Activated naive CD8-positive, alpha-beta T cell treated with anti-CD3 and anti-CD28 coated beads, Interleukin-2, amount 50 U/mL, for 24 hours (primary cell): ENCODE results near the gene GLT8D2.

Experiments
- ATAC-seq: fragments of 150-1000 bp; cut with Tn5 transposase; one replicate; pipeline ENCODE4 v1.10.0; 2021
- DNase-seq: peaks from one replicate; pipeline ENCODE4 v3.0.0; 2021
- H3K27ac Mint-ChIP-seq: one replicate; pipeline ENCODE4 v1.8.0; 2021; ENCODE audit warnings: mild to moderate bottlenecking, mixed read lengths
- H3K27me3 Mint-ChIP-seq: one replicate; pipeline ENCODE4 v1.8.0; 2021; ENCODE audit warnings: mixed read lengths
- H3K36me3 Mint-ChIP-seq: one replicate; pipeline ENCODE4 v1.8.0; 2021; ENCODE audit warnings: low read depth, mixed read lengths
- H3K4me1 Mint-ChIP-seq: one replicate; pipeline ENCODE4 v1.8.0; 2021; ENCODE audit warnings: mixed read lengths
- H3K4me3 Mint-ChIP-seq: one replicate; pipeline ENCODE4 v1.8.0; 2021; ENCODE audit warnings: mild to moderate bottlenecking, moderate library complexity, mixed read lengths
- H3K9me3 Mint-ChIP-seq: one replicate; pipeline ENCODE4 v1.8.0; 2021; ENCODE audit warnings: mixed read lengths

GLT8D2 gene, protein sequence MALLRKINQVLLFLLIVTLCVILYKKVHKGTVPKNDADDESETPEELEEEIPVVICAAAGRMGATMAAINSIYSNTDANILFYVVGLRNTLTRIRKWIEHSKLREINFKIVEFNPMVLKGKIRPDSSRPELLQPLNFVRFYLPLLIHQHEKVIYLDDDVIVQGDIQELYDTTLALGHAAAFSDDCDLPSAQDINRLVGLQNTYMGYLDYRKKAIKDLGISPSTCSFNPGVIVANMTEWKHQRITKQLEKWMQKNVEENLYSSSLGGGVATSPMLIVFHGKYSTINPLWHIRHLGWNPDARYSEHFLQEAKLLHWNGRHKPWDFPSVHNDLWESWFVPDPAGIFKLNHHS

DNA sequence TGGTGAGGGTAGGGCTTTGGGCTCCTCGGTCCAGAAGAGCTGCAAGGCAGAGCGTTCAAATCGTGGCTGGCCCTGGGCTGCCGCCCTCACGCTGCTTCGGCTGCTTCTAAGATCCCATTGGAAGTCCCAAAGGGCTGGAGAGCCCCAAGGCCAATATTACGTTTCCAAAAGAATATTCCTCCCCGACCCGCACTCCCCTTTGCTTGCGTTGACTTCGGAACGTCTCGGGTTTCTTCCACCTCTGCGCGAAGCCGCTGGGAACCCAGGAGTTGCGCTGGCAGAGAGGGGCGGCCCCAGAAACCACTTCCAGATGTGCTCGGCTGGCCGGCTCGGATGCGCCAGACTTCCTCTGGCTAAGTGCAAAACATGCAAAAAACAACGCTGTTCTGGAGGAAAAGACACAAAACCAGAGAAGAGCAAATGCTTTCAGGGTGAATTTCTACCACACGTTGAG, at the start of gene GLT8D2:
GLT8D2 (minus strand) TSS at position 285 of the 454 bp plus-strand sequence. CDS start 30,539 bp downstream, outside the sequence.
- Mint-ChIP-seq H3K27me3 (peaks cover 48% of the 10 kb centered on the region), H3K36me3 (no peaks in the 10 kb centered on the region), H3K27ac (no peak within 1 kb of the TSS), H3K9me3 (no peaks in the 10 kb centered on the region), H3K4me3 (peak within 1 kb of the TSS; percentile 55), H3K4me1 (peaks cover 8% of the 10 kb centered on the region)
- DNase-seq, result peak; percentile 9
- ATAC-seq, result peak; percentile 46

DNA sequence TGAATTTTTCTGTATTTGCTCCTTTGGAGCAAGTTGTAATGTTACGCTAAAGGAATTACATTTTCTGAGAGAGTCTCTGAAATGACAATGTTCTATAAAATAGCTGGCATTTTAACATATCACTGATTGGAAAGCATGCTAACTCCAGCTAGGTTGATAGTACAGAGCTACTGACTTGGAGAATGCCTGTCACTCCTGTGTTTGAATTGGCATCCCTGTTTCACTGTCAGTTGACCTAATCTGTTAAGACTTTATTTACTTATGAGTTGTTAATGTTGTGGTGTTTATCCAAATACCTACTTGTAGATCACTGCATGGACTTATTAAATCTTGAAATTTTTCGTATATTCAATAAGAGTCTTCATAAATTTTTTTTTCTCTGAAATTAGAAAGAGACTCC, 48.0 kb upstream of the GLT8D2 start:
- no peak for DNase-seq
- no peaks in the 10 kb centered on the region for H3K27me3 Mint-ChIP-seq
- H3K27ac Mint-ChIP-seq, result no peak overlapping the region
- ATAC-seq, result no peak
- no peak overlapping the region for H3K4me3 Mint-ChIP-seq
- H3K36me3 Mint-ChIP-seq, result peaks cover 18% of the 10 kb centered on the region
- H3K4me1 Mint-ChIP-seq, result no peaks in the 10 kb centered on the region
- H3K9me3 Mint-ChIP-seq, result no peaks in the 10 kb centered on the region

DNA sequence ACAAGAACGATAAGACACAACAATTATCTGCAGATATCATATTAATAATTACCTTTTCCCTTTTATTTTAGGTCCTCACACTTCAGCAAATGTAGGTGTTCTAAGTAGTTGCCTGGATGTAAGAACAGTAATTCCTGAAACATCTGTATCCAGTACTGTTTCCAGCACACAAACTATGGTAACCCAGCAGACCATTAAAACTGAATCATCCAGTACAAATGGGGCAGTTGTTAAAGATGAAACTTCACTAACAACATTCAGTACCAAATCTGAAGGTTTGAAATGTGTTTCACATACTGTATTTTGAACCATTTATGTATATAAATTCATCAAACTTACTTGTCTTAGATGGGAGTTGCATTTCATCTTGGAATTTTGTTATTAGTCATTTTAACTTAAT, 45.3 kb upstream of the GLT8D2 start:
- Mint-ChIP-seq H3K36me3 (peaks cover 15% of the 10 kb centered on the region), H3K4me3 (no peak overlapping the region), H3K27ac (no peak overlapping the region), H3K27me3 (no peaks in the 10 kb centered on the region), H3K9me3 (no peaks in the 10 kb centered on the region), H3K4me1 (no peaks in the 10 kb centered on the region)
- DNase-seq (no peak), ATAC-seq (no peak)

DNA sequence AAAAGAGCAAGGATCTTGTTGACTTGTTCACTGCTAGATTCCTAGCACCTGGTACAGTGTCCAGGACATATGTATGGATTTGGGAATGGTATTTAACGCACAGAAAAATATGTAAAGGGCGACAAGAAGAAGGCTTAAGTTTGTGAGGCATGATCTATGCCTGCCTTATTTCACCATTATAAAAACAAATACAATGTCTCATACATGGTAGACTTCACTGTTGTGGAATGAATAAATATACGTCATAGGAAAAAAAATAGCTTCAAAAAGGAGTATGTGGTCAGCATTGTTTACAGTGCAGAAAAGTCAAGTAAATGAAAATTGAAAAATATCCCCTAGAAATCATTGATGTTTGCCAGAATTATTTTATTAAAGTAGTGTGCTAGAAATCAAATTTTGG, 44.3 kb upstream of the GLT8D2 start:
- H3K4me3 Mint-ChIP-seq, result no peak overlapping the region
- no peak for DNase-seq
- no peak overlapping the region for H3K27ac Mint-ChIP-seq
- H3K27me3 Mint-ChIP-seq, result no peaks in the 10 kb centered on the region
- no peaks in the 10 kb centered on the region for H3K4me1 Mint-ChIP-seq
- no peak for ATAC-seq
- H3K36me3 Mint-ChIP-seq, result peaks cover 20% of the 10 kb centered on the region
- no peaks in the 10 kb centered on the region for H3K9me3 Mint-ChIP-seq

DNA sequence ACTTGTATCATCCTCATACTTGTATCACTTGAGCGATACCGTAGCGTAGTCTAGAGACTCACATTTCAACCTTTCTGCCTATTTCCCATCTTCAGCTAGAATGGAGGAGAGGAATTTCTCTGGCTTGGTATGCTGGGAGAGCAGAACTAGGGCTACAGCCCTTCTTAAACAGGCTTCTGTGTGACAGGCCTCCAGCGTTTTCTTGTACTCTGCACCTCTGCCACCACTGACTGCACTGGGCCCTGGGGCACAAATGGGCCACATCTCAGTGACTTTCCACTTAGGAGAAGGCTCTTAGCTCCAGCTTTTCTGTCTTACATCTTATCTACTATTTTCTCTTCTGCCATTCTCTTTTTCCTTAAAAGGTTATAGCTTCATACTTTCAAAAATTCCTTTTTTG, 41.1 kb upstream of the GLT8D2 start:
- Mint-ChIP-seq H3K4me3 (no peak overlapping the region), H3K27ac (no peak overlapping the region), H3K36me3 (peaks cover 14% of the 10 kb centered on the region), H3K27me3 (no peaks in the 10 kb centered on the region), H3K9me3 (no peaks in the 10 kb centered on the region), H3K4me1 (no peaks in the 10 kb centered on the region)
- DNase-seq (no peak), ATAC-seq (no peak)

DNA sequence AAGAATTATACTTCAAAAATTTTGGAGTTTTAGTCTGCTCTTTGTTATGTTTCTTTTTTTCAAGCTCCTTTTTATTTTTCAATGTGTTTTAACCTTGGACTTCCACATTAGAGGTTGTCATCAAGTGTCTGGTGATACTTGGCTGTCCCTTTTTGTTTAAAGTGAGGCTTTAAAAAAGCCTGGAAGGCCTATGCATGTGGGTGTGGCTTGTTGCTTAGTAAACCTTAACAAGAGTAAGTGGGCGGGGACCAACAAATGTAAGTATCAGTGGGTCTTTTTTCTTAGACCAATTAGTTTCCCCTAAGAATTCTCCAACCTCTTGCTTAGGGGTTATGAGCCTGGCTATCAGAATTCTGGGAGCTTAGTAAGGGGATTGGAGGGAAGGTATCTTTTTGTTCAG, 40.7 kb upstream of the GLT8D2 start:
- no peaks in the 10 kb centered on the region for H3K9me3 Mint-ChIP-seq
- no peaks in the 10 kb centered on the region for H3K27me3 Mint-ChIP-seq
- ATAC-seq (no peak), DNase-seq (no peak)
- no peak overlapping the region for H3K27ac Mint-ChIP-seq
- H3K36me3 Mint-ChIP-seq, result peaks cover 14% of the 10 kb centered on the region
- H3K4me1 Mint-ChIP-seq, result no peaks in the 10 kb centered on the region
- H3K4me3 Mint-ChIP-seq, result no peak overlapping the region

DNA sequence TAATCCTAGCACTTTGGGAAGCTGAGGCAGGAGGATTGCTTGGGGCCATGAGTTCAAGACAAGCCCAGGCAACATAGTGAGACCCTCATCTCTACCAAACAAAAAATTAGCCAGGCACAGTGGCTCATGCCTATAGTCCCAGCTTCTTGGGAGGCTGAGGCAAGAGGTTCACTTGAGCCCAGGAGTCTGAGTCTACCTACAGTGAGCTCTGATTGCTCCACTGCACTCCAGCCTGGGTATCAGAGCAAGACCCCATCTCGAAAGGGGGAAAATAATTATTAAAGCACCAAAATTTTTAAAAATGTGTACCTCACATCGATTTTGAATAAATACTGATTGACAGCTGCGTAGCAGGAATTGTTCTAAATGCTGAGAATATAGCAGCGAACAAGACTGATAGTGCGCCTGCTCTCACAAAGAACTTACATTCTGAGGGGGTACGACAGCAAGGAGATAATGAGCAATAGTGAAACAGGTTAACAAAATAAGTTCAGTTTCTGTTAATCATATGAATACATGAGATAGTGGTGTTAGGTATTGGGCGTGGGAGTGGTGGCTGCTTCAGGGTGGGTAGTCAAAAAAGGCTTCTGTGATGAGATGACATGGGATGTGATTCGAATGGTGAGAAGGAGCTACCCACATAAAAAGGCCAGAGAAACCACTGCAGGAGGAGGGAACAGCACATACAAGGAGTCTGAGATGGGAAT, 33.9 kb upstream of the GLT8D2 start:
- peak; percentile 33 for DNase-seq
- Mint-ChIP-seq H3K4me1 (peaks cover 20% of the 10 kb centered on the region), H3K9me3 (no peaks in the 10 kb centered on the region), H3K36me3 (peaks cover 29% of the 10 kb centered on the region), H3K27me3 (no peaks in the 10 kb centered on the region), H3K4me3 (no peak overlapping the region), H3K27ac (peak overlapping the region; percentile 8)
- ATAC-seq, result peak; percentile 94

DNA sequence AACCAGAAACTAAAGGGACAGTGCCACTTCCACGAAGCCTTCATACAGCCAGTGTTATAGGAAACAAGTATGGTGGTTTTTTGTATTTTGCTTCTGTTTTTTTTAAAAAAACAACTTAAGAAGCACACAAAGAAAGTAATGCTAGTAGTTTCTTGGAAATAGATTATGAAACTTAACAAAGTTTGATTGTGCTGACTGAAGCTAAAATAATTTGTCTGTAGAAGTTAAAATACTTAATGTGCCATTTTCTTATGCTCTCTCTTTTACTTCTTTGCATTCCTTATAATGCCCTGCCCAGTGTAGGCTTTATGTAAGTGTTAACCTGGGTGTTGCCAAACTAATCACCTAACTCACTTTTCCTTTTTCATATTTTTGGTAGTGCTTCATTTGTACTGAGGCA, 30.8 kb upstream of the GLT8D2 start:
- peaks cover 28% of the 10 kb centered on the region for H3K36me3 Mint-ChIP-seq
- no peak overlapping the region for H3K27ac Mint-ChIP-seq
- H3K4me1 Mint-ChIP-seq, result peaks cover 20% of the 10 kb centered on the region
- H3K9me3 Mint-ChIP-seq, result no peaks in the 10 kb centered on the region
- H3K4me3 Mint-ChIP-seq, result no peak overlapping the region
- H3K27me3 Mint-ChIP-seq, result no peaks in the 10 kb centered on the region
- ATAC-seq (no peak), DNase-seq (no peak)

DNA sequence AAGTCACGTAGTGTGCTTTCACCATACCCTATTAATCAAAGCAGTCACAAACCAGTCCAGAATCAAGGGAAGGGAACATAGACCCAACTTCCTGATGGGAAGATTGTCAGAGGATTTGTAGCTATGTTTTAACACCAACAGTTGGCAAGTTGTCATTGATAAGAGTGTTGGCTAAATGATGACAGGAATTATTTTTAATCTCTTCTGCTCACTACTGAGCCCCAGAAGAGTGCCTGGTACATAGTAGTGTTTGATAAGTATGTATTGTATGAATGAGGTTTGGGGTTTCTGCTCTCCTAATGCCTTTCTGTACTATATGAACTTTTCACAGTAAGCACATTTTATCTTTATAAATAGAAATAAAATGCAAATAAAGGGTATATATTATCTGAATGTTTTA, 29.0 kb upstream of the GLT8D2 start:
- Mint-ChIP-seq H3K9me3 (no peaks in the 10 kb centered on the region), H3K4me3 (no peak overlapping the region), H3K4me1 (peaks cover 11% of the 10 kb centered on the region), H3K36me3 (peaks cover 18% of the 10 kb centered on the region), H3K27ac (no peak overlapping the region), H3K27me3 (no peaks in the 10 kb centered on the region)
- DNase-seq, result no peak
- no peak for ATAC-seq

DNA sequence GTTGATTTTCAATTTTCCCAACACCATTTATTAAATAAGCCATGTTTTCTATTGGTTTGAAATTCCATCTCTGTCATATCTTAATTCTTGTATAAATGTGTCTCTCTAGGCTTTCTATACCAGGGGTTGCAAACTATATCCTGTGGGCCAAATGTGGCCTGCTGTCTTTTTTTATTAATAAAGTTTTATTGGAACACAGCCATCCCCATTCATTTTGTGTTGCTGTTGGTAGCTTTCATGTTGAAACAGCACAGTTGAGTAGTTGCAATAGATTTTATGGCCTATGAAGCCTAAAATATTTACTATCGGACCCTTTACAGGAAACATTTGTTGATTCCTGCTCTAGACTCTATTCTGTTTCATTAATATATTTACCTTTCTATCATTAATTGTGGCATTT, 23.7 kb upstream of the GLT8D2 start:
- ATAC-seq, result no peak
- Mint-ChIP-seq H3K9me3 (no peaks in the 10 kb centered on the region), H3K4me1 (no peaks in the 10 kb centered on the region), H3K36me3 (peaks cover 15% of the 10 kb centered on the region), H3K27ac (no peak overlapping the region), H3K4me3 (no peak overlapping the region), H3K27me3 (no peaks in the 10 kb centered on the region)
- DNase-seq, result no peak

DNA sequence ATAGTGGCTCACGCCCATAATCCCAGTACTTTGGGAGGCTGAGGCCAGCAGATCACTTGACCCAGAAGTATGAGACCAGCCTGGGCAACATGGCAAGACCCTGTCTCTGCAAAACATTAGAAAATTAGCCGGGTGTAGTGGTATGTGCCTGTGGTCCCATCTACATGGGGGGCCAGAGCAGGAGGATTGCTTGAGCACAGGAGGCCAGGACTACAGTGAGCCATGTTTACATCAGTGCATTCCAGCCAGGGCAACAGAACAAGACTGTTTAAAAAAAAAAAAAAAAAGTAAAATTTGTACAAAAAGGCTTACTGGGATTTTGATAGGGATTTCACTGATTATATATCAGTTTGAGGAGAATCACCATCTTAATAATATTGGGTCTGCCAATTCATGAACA, 22.1 kb upstream of the GLT8D2 start:
- Mint-ChIP-seq H3K9me3 (no peaks in the 10 kb centered on the region), H3K27ac (no peak overlapping the region), H3K4me1 (peaks cover 4% of the 10 kb centered on the region), H3K36me3 (peaks cover 17% of the 10 kb centered on the region), H3K27me3 (no peaks in the 10 kb centered on the region), H3K4me3 (no peak overlapping the region)
- ATAC-seq, result no peak
- no peak for DNase-seq

DNA sequence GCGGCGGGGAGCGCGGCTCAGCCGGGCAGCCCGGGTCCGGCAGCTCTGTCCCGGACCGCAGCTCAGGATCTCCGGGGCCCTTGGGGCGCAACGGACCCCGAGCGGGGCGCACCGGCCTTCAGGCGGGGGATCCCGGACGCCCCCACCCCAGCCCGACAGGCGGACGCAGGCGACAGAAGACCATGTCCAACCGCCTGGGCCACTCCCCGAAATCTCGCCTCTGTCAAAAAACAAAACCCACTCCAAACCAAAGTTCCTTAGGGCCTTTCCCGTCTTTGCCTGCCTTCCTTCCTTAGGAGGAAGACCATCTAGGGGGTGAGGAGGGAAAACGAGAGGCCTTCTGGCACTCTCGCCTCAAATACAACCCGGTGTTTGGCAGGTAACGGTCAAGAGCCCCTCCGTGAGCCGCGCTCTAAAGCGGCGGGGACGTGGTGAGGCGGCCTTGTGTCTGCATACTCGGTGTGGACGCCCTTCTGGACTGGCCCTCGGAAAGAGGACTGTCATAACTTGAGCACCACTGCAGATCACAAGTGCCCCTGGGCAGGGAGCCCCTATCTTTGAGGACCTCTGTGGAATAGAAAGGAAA, 14.9 kb upstream of the GLT8D2 start:
- no peak for ATAC-seq
- DNase-seq, result no peak

DNA sequence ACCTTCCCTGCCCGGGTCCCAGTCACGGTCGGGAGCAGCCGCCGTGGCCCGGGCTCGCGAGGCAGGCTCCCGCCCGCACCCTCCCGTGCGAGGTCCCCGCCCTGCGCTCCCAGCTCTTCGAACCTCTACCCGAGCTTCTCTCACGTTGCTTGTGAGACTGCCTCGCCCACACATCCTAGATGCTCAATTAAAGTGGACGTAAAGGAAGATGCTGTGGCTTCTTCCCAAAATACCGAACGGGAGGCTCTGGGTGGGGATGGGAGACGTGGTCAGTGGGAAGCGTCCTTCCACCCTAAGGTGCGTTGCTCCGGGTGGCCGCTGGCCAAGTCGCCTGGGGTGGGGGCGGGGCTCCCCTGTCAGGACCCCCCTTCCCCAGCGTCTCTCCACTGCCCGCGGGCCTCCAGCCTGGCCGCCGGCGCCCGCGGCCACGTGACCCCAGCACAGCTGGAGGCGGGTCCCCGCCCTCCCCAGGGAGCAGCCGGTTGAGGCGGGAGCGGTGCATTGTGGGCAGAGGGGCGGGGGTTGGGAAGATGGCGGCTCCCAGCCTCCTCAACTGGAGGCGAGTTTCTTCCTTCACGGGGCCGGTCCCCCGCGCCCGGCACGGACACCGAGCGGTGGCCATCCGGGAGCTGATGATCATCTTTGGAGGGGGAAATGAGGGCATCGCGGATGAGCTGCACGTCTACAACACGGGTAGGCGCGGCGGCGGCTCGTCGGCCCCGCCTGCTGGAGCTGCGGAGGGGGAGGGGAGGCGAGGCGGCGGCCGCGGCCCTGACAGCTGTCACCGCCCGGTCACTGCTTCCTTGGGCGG, 14.2 kb upstream of the GLT8D2 start, which contains the start of gene HCFC2:
HCFC2 (plus strand) TSS at position 501 of the 811 bp plus-strand sequence; CDS start at position 531, 30 bp downstream.
- Mint-ChIP-seq H3K4me3 (peak within 1 kb of the TSS; percentile 89), H3K36me3 (peaks cover 2% of the 10 kb centered on the region), H3K4me1 (peaks cover 22% of the 10 kb centered on the region), H3K27ac (peak within 1 kb of the TSS; percentile 78), H3K9me3 (no peaks in the 10 kb centered on the region), H3K27me3 (peaks cover 11% of the 10 kb centered on the region)
- DNase-seq (peak; percentile 90), ATAC-seq (peak; percentile 97)

More for the DNA sequence above, 14.9 kb upstream of the GLT8D2 start:
- no peaks in the 10 kb centered on the region for H3K9me3 Mint-ChIP-seq
- H3K4me3 Mint-ChIP-seq, result peak overlapping the region; percentile 89
- H3K27ac Mint-ChIP-seq, result peak overlapping the region; percentile 74
- peaks cover 22% of the 10 kb centered on the region for H3K4me1 Mint-ChIP-seq
- H3K27me3 Mint-ChIP-seq, result peaks cover 7% of the 10 kb centered on the region
- peaks cover 2% of the 10 kb centered on the region for H3K36me3 Mint-ChIP-seq

DNA sequence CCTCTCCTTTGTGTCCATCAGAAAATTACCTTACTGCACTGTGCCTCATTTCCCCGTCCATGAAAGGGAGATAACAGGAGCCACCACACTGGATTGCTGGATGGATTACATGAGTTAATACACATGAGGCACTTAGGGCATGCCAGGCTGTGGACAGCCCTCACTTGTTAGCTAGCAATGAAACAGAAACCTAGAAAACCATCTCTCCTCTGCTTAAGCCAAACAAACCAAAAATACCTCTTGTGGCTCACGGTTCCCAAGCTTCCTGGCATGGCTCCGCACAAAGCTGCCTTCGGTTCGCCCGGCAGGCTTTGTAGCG, 13.7 kb upstream of the GLT8D2 start:
- peak overlapping the region; percentile 89 for H3K4me3 Mint-ChIP-seq
- H3K27me3 Mint-ChIP-seq, result peaks cover 14% of the 10 kb centered on the region
- DNase-seq, result no peak
- peak; percentile 29 for ATAC-seq
- H3K9me3 Mint-ChIP-seq, result no peaks in the 10 kb centered on the region
- peak overlapping the region; percentile 78 for H3K27ac Mint-ChIP-seq
- H3K4me1 Mint-ChIP-seq, result peaks cover 22% of the 10 kb centered on the region
- peaks cover 2% of the 10 kb centered on the region for H3K36me3 Mint-ChIP-seq
